ENCODE measurements around the gene PLEKHA5.

- TF ChIP-seq CTCF (IDR thresholded peaks at IDR 0.05) (no peak), POLR2AphosphoS5 (IDR thresholded peaks at IDR 0.05; ENCODE audit: low read depth, low read length) (no peak), TCF7L2 (IDR thresholded peaks at IDR 0.05; ENCODE audit: low read depth, low read length) (no peak)
Measured at GRCh38 chr12:19236656-19237055, 107.1 kb downstream of the PLEKHA5 start.
